Measurements from ENCODE around the gene MBP.

- TF ChIP-seq, protein P1, sequence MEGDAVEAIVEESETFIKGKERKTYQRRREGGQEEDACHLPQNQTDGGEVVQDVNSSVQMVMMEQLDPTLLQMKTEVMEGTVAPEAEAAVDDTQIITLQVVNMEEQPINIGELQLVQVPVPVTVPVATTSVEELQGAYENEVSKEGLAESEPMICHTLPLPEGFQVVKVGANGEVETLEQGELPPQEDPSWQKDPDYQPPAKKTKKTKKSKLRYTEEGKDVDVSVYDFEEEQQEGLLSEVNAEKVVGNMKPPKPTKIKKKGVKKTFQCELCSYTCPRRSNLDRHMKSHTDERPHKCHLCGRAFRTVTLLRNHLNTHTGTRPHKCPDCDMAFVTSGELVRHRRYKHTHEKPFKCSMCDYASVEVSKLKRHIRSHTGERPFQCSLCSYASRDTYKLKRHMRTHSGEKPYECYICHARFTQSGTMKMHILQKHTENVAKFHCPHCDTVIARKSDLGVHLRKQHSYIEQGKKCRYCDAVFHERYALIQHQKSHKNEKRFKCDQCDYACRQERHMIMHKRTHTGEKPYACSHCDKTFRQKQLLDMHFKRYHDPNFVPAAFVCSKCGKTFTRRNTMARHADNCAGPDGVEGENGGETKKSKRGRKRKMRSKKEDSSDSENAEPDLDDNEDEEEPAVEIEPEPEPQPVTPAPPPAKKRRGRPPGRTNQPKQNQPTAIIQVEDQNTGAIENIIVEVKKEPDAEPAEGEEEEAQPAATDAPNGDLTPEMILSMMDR (conservative IDR thresholded peaks at IDR 0.05; ENCODE audit: low read depth in 2 of 2) = no peak
- TF ChIP-seq POLR2AphosphoS5 (IDR thresholded peaks at IDR 0.05; ENCODE audit: low read depth) (no peak), EZH2phosphoT487 (IDR thresholded peaks at IDR 0.05; ENCODE audit: unreplicated experiment) (no peak), ZNF331 (CRISPR knock-in tag; IDR thresholded peaks at IDR 0.05; ENCODE audit: low read depth) (no peak), JUNB (IDR thresholded peaks at IDR 0.05; ENCODE audit: unreplicated experiment) (no peak), REST (IDR thresholded peaks at IDR 0.05; ENCODE audit: unreplicated experiment) (no peak), EZH2 (IDR thresholded peaks at IDR 0.05; ENCODE audit: low read depth, unreplicated experiment) (no peak), CREB1 (CRISPR knock-in tag; IDR thresholded peaks at IDR 0.05; ENCODE audit: low read depth) (no peak), NANOG (IDR thresholded peaks at IDR 0.05; ENCODE audit: borderline replicate concordance) (no peak), STAT1 (IDR thresholded peaks at IDR 0.05; ENCODE audit: unreplicated experiment) (no peak)
- TF ChIP-seq, protein P2, sequence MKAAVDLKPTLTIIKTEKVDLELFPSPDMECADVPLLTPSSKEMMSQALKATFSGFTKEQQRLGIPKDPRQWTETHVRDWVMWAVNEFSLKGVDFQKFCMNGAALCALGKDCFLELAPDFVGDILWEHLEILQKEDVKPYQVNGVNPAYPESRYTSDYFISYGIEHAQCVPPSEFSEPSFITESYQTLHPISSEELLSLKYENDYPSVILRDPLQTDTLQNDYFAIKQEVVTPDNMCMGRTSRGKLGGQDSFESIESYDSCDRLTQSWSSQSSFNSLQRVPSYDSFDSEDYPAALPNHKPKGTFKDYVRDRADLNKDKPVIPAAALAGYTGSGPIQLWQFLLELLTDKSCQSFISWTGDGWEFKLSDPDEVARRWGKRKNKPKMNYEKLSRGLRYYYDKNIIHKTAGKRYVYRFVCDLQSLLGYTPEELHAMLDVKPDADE (IDR thresholded peaks at IDR 0.05) = no peak
These were observed 67.2 kb downstream of the MBP start for GRCh38 chr18:77065221-77065981.

Measured in GM23338 (cell line).